ENCODE data around the gene NRIP2. TPM values are rescaled to one million over a fixed set of nuclear protein-coding genes. Genes with fewer than 3 reads are reported as not detected.

Gene NRIP2
- total RNA-seq, 2 donors from 2014 or later, result 3.6 to 3.7 TPM

DNA sequence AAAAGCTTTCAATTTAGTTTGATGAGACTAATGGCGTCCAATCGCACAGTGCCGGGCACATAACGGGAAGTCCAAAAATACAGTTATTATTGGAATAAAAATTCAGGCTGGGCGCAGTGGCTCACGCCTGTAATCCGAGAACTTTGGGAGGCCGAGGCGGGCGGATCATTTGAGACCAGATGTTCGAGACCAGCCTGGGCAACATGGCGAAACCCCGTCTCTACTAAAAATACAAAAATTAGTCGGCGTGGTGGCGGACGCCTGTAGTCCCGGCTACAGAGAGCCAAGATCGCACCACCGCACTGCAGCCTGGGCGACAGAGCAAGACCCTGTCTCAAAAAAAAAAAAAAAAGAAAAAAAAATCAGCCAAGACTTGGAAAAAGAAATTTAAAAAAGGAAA is 41.3 kb downstream of the NRIP2 start:
- DNase-seq (ENCODE audit: low spot score), result no peak
- intact Hi-C loops (cut with DNase I), result no loop called here

GRCh38 chr12:2792671-2793500 is 41.9 kb downstream of the NRIP2 start:
- intact Hi-C loops (cut with DNase I), result no loop called here
- no peak for DNase-seq (ENCODE audit: low spot score)

DNA sequence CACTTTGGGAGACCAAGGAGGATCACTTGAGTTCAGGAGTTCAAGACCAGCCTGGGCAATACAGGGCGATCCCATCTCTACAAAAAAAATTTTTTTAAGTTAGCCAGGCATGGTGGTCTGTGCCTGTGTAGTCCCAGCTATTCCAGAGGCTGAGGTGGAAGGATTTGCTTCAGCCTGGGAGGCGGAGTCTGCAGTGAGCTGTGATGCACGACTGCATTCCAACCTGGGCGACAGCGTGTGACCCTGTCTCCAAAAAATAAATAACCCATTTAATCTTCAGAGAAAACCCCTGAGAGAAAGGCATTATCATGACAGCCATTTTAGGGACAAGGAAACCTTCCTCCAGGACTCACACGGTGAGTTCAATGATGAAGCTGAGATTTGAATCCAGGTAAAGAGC is 43.7 kb downstream of the NRIP2 start:
- intact Hi-C loops (cut with DNase I), result no loop called here
- DNase-seq (ENCODE audit: low spot score), result no peak

- intact Hi-C loops (cut with DNase I), result loop anchor here in 1 of 2 donors (10.0 kb wide), 1 partner anchor 50 kb away; no protein-coding TSS in a partner anchor
- no peak for DNase-seq (ENCODE audit: low spot score)
Observed at GRCh38 chr12:2785017-2785416, 49.8 kb downstream of the NRIP2 start.

GRCh38 chr12:2783936-2784600 is 50.8 kb downstream of the NRIP2 start:
- DNase-seq (ENCODE audit: low spot score), result peak; percentile 86
- intact Hi-C loops (cut with DNase I), result loop anchor here in 1 of 2 donors (10.0 kb wide), 1 partner anchor 49 kb away; no protein-coding TSS in a partner anchor

- DNase-seq (ENCODE audit: low spot score), result no peak
- intact Hi-C loops (cut with DNase I), result no loop called here
Observed at GRCh38 chr12:2779281-2779680, 55.6 kb downstream of the NRIP2 start.

- DNase-seq (ENCODE audit: low spot score), result no peak
Observed at GRCh38 chr12:2776129-2776806, 58.6 kb downstream of the NRIP2 start.

GRCh38 chr12:2775431-2775830 is 59.4 kb downstream of the NRIP2 start:
- intact Hi-C loops (cut with DNase I), result no loop called here
- DNase-seq (ENCODE audit: low spot score), result no peak

More at GRCh38 chr12:2776129-2776806, 58.6 kb downstream of the NRIP2 start:
- intact Hi-C loops (cut with DNase I), result no loop called here

Other genes with a start within 250 kb of the NRIP2 start
- 10 to 100 TPM; 35.7 to 43.1 TPM for gene FKBP4, start 40.1 kb downstream of the NRIP2 start, total RNA-seq
- gene ITFG2, start 22.4 kb downstream of the NRIP2 start, total RNA-seq, result 10 to 100 TPM; 16.7 to 28.3 TPM
- gene TEX52, start 22.0 kb upstream of the NRIP2 start, total RNA-seq, result not detected
- gene FOXM1, start 42.1 kb upstream of the NRIP2 start, total RNA-seq, result under 1 TPM; 0.24 to 0.79 TPM
- 1 to 10 TPM; 8.4 to 8.8 TPM for gene RHNO1, start 42.2 kb upstream of the NRIP2 start, total RNA-seq
- 10 to 100 TPM; 19.5 to 23.6 TPM for gene TULP3, start 55.9 kb upstream of the NRIP2 start, total RNA-seq
- 10 to 100 TPM; 14.1 to 35.3 TPM for gene TEAD4, start 124.4 kb upstream of the NRIP2 start, total RNA-seq
- gene TSPAN9, start 242.3 kb upstream of the NRIP2 start, total RNA-seq, result 10 to 100 TPM; 34.2 to 38.5 TPM

Measured in posterior vena cava (tissue), 2 donors.